ENCODE data around the gene BLOC1S6. TPM values are rescaled to one million over a fixed set of nuclear protein-coding genes. Genes with fewer than 3 reads are reported as not detected.

The BLOC1S6 gene
- total RNA-seq, 1 experiment from 2014 or later, result 40.1 TPM

DNA sequence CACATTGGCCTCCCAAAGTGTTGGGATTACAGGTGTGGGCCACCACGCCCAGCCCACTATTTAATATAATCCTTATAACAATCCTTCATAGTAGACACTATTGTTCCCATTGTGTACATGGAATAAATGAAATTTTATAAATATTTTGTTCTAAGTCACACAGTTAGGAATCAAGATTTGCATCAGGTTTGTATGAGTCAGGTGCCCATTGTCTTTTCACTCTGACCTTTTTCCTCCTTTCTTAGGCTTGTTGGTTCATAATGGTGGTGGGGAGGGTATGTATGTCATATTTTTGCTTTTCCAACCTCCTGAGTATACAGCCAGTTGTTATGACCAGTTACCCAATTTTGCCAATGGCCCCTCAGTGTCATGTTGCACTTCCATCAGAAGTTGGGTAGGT lies 46.6 kb upstream of the BLOC1S6 start:
- Histone ChIP-seq H3K36me3 (ENCODE audit: low read depth, low read length) (no peaks in the 10 kb centered on the region), H4K20me1 (ENCODE audit: low read length) (no peaks in the 10 kb centered on the region), H3F3A (ENCODE audit: low read length, unreplicated experiment) (no peaks in the 10 kb centered on the region), H3K9me2 (replicated peaks; ENCODE audit: low read length) (no peaks in the 10 kb centered on the region), H3K9ac (ENCODE audit: low read length) (no peak overlapping the region), H3K27ac (ENCODE audit: low read length) (no peak overlapping the region), H3K79me2 (ENCODE audit: low read length) (no peaks in the 10 kb centered on the region), H3K27me3 (ENCODE audit: low read length) (no peaks in the 10 kb centered on the region), H3K9me3 (ENCODE audit: low read length) (no peaks in the 10 kb centered on the region), H3K4me1 (ENCODE audit: insufficient read depth, low read length) (no peaks in the 10 kb centered on the region), H2AFZ (ENCODE audit: low read length) (no peak overlapping the region), H3K4me3 (ENCODE audit: low read length) (no peak overlapping the region), H3K4me2 (ENCODE audit: low read length) (no peak overlapping the region)
- ChIA-PET POLR2A (ENCODE audit: unreplicated experiment) (no interaction called here), CTCF (no interaction called here)
- ATAC-seq, result no peak
- TF ChIP-seq, protein P1, sequence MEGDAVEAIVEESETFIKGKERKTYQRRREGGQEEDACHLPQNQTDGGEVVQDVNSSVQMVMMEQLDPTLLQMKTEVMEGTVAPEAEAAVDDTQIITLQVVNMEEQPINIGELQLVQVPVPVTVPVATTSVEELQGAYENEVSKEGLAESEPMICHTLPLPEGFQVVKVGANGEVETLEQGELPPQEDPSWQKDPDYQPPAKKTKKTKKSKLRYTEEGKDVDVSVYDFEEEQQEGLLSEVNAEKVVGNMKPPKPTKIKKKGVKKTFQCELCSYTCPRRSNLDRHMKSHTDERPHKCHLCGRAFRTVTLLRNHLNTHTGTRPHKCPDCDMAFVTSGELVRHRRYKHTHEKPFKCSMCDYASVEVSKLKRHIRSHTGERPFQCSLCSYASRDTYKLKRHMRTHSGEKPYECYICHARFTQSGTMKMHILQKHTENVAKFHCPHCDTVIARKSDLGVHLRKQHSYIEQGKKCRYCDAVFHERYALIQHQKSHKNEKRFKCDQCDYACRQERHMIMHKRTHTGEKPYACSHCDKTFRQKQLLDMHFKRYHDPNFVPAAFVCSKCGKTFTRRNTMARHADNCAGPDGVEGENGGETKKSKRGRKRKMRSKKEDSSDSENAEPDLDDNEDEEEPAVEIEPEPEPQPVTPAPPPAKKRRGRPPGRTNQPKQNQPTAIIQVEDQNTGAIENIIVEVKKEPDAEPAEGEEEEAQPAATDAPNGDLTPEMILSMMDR (conservative IDR thresholded peaks at IDR 0.05; ENCODE audit: low read depth, low read length), result no peak
- no peak for TF ChIP-seq EZH2 (IDR thresholded peaks at IDR 0.05; ENCODE audit: low read length, unreplicated experiment)
- TF ChIP-seq EZH2phosphoT487 (IDR thresholded peaks at IDR 0.05; ENCODE audit: borderline replicate concordance, low read length), result no peak
- intact Hi-C loops (cut with micrococcal nuclease), result no loop called here
- no peak for DNase-seq
- no TSS peak for BruUV-seq (replicated peaks)

DNA sequence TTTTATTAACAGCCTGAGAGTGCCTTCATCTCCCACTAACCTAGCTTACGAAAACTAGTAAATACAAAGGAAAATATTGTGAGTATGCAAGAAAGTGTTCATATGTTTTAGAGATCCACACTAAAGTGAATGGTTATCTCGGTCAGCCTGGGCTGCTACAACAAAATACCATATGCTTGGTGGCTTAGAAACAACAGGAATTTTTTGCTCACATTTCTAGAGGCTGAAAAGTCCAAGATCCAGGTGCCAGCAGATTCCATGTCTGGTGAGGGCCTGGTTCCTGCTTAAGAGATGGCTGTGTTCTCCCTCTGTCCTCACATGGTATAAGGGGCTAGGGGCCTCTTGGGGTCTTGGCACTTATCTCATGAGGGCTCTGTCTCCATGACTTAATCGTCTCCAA lies 44.1 kb upstream of the BLOC1S6 start:
- Histone ChIP-seq H3K27ac (ENCODE audit: low read length) (no peak overlapping the region), H3F3A (ENCODE audit: low read length, unreplicated experiment) (no peaks in the 10 kb centered on the region), H3K9ac (ENCODE audit: low read length) (no peak overlapping the region), H3K79me2 (ENCODE audit: low read length) (no peaks in the 10 kb centered on the region), H3K9me2 (replicated peaks; ENCODE audit: low read length) (no peaks in the 10 kb centered on the region), H4K20me1 (ENCODE audit: low read length) (no peaks in the 10 kb centered on the region), H3K9me3 (ENCODE audit: low read length) (no peaks in the 10 kb centered on the region), H3K27me3 (ENCODE audit: low read length) (no peaks in the 10 kb centered on the region), H3K4me1 (ENCODE audit: insufficient read depth, low read length) (no peaks in the 10 kb centered on the region), H2AFZ (ENCODE audit: low read length) (no peak overlapping the region), H3K4me2 (ENCODE audit: low read length) (no peak overlapping the region), H3K36me3 (ENCODE audit: low read depth, low read length) (no peaks in the 10 kb centered on the region), H3K4me3 (ENCODE audit: low read length) (no peak overlapping the region)
- BruUV-seq (replicated peaks), result no TSS peak
- TF ChIP-seq EZH2 (IDR thresholded peaks at IDR 0.05; ENCODE audit: low read length, unreplicated experiment), result no peak
- TF ChIP-seq, protein P1 (conservative IDR thresholded peaks at IDR 0.05; ENCODE audit: low read depth, low read length), result no peak
- no peak for TF ChIP-seq EZH2phosphoT487 (IDR thresholded peaks at IDR 0.05; ENCODE audit: borderline replicate concordance, low read length)
- ChIA-PET CTCF (no interaction called here), POLR2A (ENCODE audit: unreplicated experiment) (no interaction called here)
- DNase-seq (no peak), ATAC-seq (no peak)
- intact Hi-C loops (cut with micrococcal nuclease), result no loop called here

DNA sequence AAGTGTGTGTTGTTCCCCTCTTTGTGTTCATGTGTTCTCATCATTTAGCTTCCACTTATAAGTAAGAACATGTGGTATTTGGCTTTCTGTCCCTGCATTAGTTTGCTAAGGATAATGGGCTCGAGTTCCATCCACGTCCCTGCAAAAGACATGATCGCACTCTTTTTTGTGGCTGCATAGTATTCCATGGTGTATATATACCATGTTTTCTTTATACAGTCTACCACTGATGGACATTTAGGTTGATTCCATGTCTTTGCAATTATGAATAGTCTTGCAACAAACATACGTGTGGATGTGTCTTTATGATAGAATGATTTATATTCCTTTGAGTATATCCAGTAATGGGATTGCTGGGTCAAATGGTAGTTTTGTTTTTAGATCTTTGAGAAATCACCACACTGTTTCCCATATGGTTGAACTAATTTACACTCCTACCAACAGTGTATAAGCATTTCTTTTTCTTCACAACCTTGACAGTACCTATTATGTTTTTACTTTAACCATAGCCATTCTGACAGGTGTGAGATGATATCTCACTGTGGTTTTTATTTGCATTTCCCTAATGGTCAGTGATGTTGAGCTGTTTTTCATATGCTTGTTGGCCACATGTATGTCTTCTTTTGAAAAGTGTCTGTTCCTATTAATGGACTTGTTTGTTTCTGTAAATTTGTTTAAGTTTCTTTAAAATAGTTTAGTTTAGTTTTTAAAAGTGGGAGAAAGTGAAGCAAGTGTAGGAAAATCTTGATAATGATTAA lies 42.7 kb upstream of the BLOC1S6 start:
- H3K36me3 ChIP-seq (ENCODE audit: low read depth, low read length), result no peaks in the 10 kb centered on the region
- BruUV-seq (replicated peaks), result no TSS peak
- peaks cover 5% of the 10 kb centered on the region for H3K4me1 ChIP-seq (ENCODE audit: insufficient read depth, low read length)
- no peak overlapping the region for H3K27ac ChIP-seq (ENCODE audit: low read length)
- intact Hi-C loops (cut with micrococcal nuclease), result no loop called here
- H3K4me3 ChIP-seq (ENCODE audit: low read length), result no peak overlapping the region
- H3K27me3 ChIP-seq (ENCODE audit: low read length), result no peaks in the 10 kb centered on the region
- ChIA-PET POLR2A (ENCODE audit: unreplicated experiment) (no interaction called here), CTCF (no interaction called here)
- H3K79me2 ChIP-seq (ENCODE audit: low read length), result no peaks in the 10 kb centered on the region
- H3K9me2 ChIP-seq (replicated peaks; ENCODE audit: low read length), result no peaks in the 10 kb centered on the region
- H3K4me2 ChIP-seq (ENCODE audit: low read length), result no peak overlapping the region
- H2AFZ ChIP-seq (ENCODE audit: low read length), result no peak overlapping the region
- no peaks in the 10 kb centered on the region for H3K9me3 ChIP-seq (ENCODE audit: low read length)
- DNase-seq (no peak), ATAC-seq (no peak)
- H3K9ac ChIP-seq (ENCODE audit: low read length), result no peak overlapping the region
- TF ChIP-seq, protein P1 (conservative IDR thresholded peaks at IDR 0.05; ENCODE audit: low read depth, low read length), result no peak
- TF ChIP-seq EZH2 (IDR thresholded peaks at IDR 0.05; ENCODE audit: low read length, unreplicated experiment), result no peak
- TF ChIP-seq EZH2phosphoT487 (IDR thresholded peaks at IDR 0.05; ENCODE audit: borderline replicate concordance, low read length), result no peak
- H4K20me1 ChIP-seq (ENCODE audit: low read length), result no peaks in the 10 kb centered on the region
- no peaks in the 10 kb centered on the region for H3F3A ChIP-seq (ENCODE audit: low read length, unreplicated experiment)

Data from PC-3 (cell line).